Inflammatory macrophage treated with lipopolysaccharide for 4 hours (primary cell): Measurements from ENCODE around the gene TP53BP2.
"Not testable (repeated sequence)": the region's sequence is repeated elsewhere in the genome, so short reads cannot be mapped to it uniquely, and the experiment has no call there.

Source experiments
- DNase-seq: peaks from one replicate; pipeline ENCODE4 v3.0.0-alpha.2; 2020

The TP53BP2 gene

DNA sequence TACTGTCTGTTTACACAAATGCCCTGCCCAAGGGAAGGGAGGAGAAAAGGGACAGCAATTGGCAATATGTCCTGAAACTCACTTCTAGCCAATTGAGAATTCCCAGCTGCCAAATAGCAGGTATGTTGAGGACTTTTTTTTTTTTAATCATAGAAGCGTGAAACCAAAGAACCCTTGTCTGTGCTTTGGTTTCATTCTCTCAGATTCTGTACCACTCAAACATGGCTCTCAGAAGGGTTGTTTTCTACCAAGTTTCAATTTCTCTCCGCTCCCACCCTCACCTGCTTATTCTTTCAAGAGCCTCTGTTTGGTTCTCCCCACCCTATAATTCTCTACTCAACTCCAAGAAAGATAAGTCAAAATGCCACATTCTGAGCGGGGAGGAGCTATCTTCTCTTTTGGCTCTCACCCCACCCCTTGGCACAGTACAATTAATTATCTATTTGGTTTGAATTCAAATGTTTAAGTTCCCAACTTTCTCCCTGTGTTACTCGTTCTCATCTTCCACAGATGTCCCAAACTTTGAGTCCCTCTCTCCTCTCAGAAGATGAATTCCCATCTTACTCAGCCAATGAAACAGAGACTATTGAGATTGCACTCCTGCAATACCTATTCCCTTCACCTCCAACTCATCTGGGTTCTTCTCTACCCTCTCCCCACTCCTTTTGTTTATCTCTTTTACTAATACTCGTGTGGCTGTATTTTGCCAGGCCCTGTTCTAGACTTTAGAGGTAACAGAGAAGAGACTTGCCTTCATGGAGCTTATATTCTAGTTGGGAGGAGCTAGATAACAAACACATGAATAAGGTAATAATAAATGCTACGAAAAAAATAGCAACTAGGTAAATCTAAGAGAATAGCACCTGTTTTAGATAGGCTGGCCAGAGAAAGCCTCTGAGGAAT lies 3.9 kb upstream of the TP53BP2 start:
- DNase-seq, result no peak

GRCh38 chr1:223848536-223848935 lies 2.8 kb upstream of the TP53BP2 start:
- DNase-seq, result no peak

DNA sequence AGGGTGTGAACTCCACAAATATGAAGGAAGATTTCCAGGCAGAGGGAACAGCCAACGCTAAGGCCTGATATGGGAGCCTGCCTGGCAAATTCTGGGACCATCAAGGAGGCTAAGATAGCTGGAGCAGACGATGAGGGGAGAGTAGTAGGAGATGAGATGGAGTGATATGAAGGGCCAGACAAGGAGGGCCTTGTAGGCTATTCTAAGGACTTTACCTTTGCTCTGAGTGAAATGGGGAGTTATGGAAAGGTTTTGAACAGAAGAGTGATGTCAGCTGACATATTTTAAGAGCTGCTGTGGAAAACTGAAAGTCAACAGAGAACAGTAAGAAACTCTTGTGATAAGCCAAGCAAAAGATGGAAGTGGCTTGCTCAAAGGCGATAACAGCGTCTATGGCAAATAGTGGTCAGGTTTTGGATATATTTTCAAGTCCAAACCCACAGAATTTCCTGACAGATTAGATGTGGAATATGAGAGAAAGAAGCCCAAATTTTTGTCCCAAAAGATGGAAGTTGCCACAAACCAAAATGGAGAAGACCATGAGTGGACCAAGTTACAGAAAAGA lies 2.1 kb upstream of the TP53BP2 start:
- DNase-seq, result no peak

DNA sequence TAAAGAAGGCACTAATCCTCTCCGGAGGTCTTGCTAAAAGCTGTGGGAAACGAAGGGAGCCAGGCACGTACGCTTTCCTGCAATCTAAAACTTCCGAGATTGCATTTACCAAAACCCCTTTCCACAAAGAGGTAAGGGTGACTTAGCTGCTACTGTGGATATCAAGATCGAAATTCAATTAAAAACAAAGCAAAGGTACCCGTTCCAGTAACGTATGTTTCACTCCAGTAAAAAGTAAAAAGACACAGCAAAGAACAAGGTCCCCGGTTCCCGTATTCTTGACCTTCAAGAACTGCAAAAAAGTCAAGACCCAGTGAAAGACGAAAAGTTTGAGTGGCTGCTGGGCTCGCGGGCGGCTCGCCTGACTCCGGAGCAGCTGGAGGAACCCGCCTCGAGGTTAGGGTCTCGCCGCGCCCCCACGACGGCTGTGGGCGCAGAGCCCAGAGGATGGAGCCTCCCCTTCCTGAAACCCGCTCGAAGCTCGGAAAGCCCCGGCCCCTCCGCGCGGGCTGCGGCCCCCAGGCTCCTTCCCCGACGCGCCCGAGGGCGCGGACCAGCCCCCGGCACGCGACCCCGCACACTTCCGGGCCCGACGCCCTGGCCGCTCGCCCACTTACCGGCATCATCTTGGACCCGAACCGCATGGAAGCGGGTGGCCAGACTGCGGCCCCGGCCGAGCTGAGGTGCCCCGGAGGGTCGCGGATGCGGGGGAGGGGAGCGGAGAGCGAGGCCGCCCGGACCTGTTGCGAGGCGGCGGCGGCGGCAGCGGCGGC lies 524 bp downstream of the TP53BP2 start:
- DNase-seq, result peak; percentile 39

GRCh38 chr1:223844787-223845036 lies 1.0 kb downstream of the TP53BP2 start:
- no peak for DNase-seq

DNA sequence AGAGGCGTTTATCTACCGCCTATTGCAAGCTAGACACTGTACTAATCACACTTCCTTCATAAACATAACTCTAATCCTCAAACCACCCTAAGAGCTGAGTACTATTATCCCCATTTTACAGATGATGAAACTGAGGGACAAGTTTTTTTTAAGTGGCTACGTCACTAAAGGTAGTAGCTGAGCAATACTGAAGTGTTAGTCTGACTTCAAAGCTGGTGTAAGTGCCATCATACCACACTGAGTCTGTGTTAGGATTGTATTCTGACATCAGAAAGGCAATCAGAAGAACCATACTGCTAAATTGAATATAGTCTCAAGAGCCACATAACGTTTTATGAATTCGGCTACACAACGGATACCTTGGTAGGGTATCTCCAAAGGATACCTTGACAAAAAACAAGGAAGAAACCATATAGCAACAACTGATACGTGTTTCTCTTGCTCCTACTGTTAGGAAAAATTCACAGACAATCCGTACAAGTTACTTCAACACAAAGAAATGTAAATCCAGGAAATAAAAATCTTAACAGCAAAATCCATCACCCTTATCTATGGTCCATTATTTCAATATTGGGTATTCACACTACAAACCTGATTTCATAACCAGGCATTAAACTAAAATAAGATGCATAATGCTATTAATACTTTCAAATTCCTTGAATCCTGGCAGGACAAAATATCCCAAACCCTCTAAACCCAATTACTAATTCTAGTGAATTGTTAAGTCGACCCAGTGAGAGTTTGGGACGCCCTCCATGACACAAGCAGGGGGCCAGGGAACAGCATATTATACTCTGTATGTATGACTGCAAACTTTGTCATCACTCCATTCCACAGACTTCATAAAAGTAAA lies 1.6 kb downstream of the TP53BP2 start:
- DNase-seq, result no peak

DNA sequence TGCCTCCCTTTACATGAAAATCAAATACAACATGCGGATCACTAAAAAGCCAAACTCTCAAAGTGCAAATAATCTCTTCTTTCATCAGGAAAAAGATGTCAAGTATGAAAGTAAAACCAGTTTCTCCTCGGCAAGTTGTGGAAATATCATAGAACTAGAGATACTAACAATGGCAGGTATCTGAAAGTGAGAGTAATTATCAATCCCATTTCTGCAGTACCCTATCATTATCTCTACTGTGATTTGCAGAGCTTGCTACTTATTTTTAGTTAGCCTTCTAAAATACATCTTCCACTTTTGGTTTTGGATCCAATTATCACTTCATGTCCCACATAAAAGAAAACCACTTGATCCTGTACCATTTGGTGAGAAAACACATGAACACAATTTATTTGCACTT lies 3.0 kb downstream of the TP53BP2 start:
- DNase-seq, result no peak

GRCh38 chr1:223841977-223842623 lies 3.6 kb downstream of the TP53BP2 start:
- not testable (repeated sequence) for DNase-seq

GRCh38 chr1:223840254-223840653 lies 5.5 kb downstream of the TP53BP2 start:
- DNase-seq, result no peak

- DNase-seq, result no peak
Observed at GRCh38 chr1:223838125-223838854, 7.5 kb downstream of the TP53BP2 start.

DNA sequence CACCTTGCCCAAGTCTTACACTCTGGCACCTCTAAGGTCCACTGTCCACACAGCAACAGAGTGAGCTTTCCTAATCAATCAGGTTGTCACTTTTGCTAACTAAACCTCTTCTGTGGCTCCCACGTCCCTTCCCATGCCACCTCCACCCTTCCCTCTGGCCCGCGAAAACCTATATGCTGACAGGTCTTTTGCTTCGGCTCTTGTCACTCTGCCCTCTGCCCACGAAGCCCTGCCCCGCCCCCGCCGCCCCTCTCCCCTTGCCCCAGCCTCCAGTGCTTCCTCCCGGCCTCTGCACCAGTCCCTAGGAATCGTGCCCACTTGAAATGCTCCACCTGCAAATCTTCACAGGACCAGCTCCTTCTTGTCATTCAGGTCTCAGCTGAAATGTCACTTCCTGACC lies 8.1 kb downstream of the TP53BP2 start:
- DNase-seq, result no peak

- DNase-seq, result no peak
Observed at GRCh38 chr1:223837206-223837605, 8.5 kb downstream of the TP53BP2 start.

GRCh38 chr1:223836586-223836985 lies 9.2 kb downstream of the TP53BP2 start:
- DNase-seq, result no peak

DNA sequence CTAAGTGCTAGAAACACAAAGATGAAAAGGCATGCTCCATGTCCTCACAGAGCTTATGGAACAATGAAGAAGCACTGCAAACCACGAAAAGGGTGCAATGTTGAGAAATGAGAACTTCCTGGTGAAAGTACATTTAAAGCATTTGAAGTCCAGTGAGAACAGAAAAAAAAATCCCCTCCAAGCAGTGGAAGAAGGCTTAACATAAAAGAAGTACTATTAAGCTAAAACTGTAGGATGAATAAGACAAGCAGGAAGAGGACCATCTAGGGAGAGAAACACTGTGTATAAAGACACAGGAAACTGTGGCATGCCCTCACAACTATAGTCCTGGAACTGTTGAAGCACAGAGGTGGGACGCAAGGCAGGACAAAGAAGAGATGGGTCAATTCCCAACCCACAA lies 10.0 kb downstream of the TP53BP2 start:
- DNase-seq, result peak; percentile 78

GRCh38 chr1:223834660-223835263 lies 11.0 kb downstream of the TP53BP2 start:
- DNase-seq, result peak; percentile 87

DNA sequence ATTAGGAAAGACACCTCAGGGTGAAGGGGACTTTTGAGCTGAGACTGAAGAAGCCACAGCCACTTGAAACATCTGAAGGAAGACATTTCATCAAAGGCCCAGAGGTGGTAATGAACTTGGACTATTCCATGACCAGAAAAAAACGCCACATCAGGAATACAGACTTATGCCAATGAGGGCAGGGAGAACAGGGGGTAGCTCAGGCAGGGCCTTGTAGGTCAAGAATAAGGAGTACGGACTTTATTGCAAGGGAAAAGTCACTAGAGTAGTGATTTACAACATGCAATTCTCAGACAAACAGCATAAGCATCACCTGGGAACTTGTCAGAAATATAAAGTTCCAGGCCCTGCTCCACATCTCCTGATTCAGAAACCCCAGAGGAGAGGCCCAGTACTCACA lies 11.8 kb downstream of the TP53BP2 start:
- DNase-seq, result no peak

DNA sequence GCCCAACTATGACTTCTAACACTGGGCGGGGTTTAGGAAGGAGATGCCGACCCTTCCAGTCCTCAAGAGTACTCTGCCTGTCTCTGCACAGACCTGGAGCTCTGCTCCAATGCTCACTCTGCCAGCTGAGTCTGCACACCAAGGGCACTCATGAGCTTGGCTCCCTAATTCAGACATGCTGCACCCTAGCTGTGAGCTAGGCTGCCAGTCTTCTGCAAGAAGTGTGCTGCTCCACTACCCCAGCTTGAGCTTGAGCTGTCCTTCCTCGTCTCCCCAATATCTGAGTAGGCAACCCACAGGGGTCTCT lies 13.2 kb downstream of the TP53BP2 start:
- DNase-seq, result no peak

DNA sequence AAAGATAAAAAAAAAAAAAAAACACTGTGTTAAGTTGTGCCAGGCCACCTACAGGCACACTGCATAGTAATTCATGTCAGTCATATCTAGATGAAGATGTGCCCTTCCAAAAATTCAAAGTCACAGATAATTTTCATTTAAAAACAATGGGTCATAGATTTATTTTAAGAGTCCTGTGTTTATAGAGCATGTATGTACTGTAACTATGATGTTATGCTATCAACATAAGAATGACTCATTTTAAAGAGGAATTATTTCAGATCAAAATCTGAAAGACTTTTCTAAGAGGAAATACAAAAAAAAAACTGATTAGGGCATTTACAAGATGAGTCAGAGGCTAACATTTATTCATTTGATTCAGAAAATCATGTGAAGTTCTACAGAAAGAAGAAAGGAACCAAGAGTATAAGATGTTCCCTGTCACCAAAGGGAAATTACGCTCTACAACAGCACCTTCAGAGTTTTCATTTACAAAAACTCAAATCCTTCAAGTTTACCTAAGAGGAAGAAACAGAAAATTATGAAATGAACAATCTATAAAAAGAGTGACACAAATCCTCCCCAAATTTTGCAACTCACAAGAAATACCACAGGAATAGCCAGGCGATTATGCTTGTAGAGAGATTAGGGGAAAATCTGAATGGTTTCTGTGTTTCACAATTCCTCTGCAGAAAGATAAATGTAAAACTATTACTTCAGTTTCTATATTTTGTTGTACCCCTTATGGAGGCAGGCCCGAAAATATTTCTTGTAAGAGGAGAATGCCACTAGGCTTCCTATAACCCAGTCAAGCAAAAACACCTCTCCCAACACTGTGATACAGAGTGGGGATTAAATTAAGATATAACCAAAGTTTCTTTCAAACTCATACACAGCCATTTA lies 13.8 kb downstream of the TP53BP2 start:
- peak; percentile 92 for DNase-seq

DNA sequence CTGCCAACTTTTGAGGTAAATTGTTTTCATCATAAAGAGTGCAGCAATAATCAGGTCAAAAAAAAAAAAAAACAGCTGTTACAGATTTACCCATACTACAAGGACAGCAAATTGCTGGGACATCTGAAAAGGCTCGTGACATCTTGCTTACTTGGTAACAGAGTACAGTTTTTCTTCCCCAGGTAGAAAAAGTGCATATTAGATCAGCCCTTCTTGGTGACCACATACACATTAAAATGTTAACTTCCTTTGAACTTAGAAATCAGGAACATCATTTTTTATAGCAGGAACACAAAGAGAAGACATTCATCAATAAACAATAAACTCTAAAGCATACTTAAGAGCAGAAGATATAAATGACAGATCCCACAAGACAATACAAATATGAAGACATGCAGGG lies 16.1 kb downstream of the TP53BP2 start:
- no peak for DNase-seq

DNA sequence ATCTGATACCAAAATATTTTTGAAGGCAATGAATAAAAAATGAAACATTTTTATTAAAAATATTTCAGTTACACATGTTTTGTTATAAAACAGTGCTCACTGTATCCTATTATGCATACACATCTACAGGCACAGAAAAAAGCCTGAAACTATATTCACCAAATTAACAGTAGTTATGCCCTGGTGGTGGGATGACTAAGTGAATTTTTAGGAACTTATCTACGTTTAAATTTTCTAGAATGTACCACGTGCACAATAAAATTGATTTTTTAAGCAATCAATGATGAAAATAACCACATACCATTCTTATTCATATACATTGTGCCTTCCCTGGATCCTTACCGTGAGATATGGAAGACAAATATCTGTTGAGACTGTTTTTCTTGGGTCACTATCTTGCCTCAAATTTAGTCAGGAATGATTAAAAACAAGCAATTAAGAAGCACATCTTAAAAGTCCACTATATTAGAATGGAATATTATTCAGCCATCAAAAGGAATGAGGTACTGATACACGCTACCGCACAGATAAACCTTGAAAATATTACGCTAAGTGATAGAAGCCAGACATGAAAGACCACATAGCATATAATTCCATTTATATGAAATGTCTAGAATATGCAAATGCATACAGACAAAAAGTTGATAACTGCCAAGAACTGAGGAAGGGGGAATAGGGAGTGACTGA lies 17.4 kb downstream of the TP53BP2 start:
- DNase-seq, result no peak
